Activated T-cell treated with anti-CD3 and anti-CD28 coated beads for 48 hours (primary cell): ENCODE data around the gene BDKRB1.
"Not testable (repeated sequence)": the region's sequence is repeated elsewhere in the genome, so short reads cannot be mapped to it uniquely, and the experiment has no call there.

ENCODE experiments used
- DNase-seq: peaks from one replicate; pipeline ENCODE4 v3.0.0-alpha.2; 2020; ENCODE audit warnings: low read depth

BDKRB1 gene

GRCh38 chr14:96233661-96234060 is 22.3 kb upstream of the BDKRB1 start:
- DNase-seq = no peak

- DNase-seq = no peak
Observed at GRCh38 chr14:96235426-96235825, 20.6 kb upstream of the BDKRB1 start.

- no peak for DNase-seq
Observed at GRCh38 chr14:96237641-96238040, 18.4 kb upstream of the BDKRB1 start.

GRCh38 chr14:96238676-96239265 is 17.2 kb upstream of the BDKRB1 start:
- DNase-seq = no peak

- DNase-seq = no peak
Observed at GRCh38 chr14:96239711-96240141, 16.3 kb upstream of the BDKRB1 start.

GRCh38 chr14:96240641-96241040 is 15.4 kb upstream of the BDKRB1 start:
- no peak for DNase-seq

- DNase-seq = no peak
Observed at GRCh38 chr14:96242126-96242525, 13.9 kb upstream of the BDKRB1 start.

GRCh38 chr14:96243785-96244184 is 12.2 kb upstream of the BDKRB1 start:
- DNase-seq = no peak

- not testable (repeated sequence) for DNase-seq
Observed at GRCh38 chr14:96245074-96245473, 10.9 kb upstream of the BDKRB1 start.

GRCh38 chr14:96245710-96246538 is 10.1 kb upstream of the BDKRB1 start:
- no peak for DNase-seq

GRCh38 chr14:96246539-96246847 is 9.5 kb upstream of the BDKRB1 start:
- DNase-seq = no peak

- no peak for DNase-seq
Observed at GRCh38 chr14:96247031-96247430, 9.0 kb upstream of the BDKRB1 start.

- DNase-seq = no peak
Observed at GRCh38 chr14:96249029-96249428, 7.0 kb upstream of the BDKRB1 start.

- DNase-seq = no peak
Observed at GRCh38 chr14:96250485-96250884, 5.5 kb upstream of the BDKRB1 start.

- DNase-seq = no peak
Observed at GRCh38 chr14:96251656-96252155, 4.3 kb upstream of the BDKRB1 start.

GRCh38 chr14:96252323-96252998 is 3.5 kb upstream of the BDKRB1 start:
- DNase-seq = no peak

GRCh38 chr14:96252999-96253539 is 2.9 kb upstream of the BDKRB1 start:
- no peak for DNase-seq

GRCh38 chr14:96254687-96255086 is 1.3 kb upstream of the BDKRB1 start:
- DNase-seq = no peak

- DNase-seq = no peak
Observed at GRCh38 chr14:96256407-96256806, 397 bp downstream of the BDKRB1 start.

- DNase-seq = no peak
Observed at GRCh38 chr14:96257056-96257455, 1.0 kb downstream of the BDKRB1 start.

- DNase-seq = no peak
Observed at GRCh38 chr14:96257900-96258299, 1.9 kb downstream of the BDKRB1 start.

- no peak for DNase-seq
Observed at GRCh38 chr14:96260341-96260821, 4.4 kb downstream of the BDKRB1 start.

GRCh38 chr14:96261053-96261452 is 5.0 kb downstream of the BDKRB1 start:
- DNase-seq = no peak
